Loucy (cell line): ENCODE data around the gene MRPL12.

Experiments
- H2AFZ ChIP-seq: fragments of 200-600 bp; sonication (generic); 2 replicates; pipeline ENCODE4 v1.6.0; 2016; ENCODE audit warnings: antibody characterized with exemption, mild to moderate bottlenecking, low read length, moderate library complexity
- H3F3A ChIP-seq: fragments of 200-600 bp; 2 replicates; pipeline ENCODE4 v1.6.0; 2016; ENCODE audit warnings: antibody characterized with exemption, low read depth, mild to moderate bottlenecking
- H3K27me3 ChIP-seq: fragments of 200-600 bp; sonication (generic); 2 replicates; pipeline ENCODE4 v1.6.1; 2014; ENCODE audit warnings: low read length, mild to moderate bottlenecking; ENCODE audit not compliant: insufficient read depth, poor library complexity, severe bottlenecking
- H3K36me3 ChIP-seq: fragments of 200-600 bp; sonication (generic); 2 replicates; pipeline ENCODE4 v1.6.1; 2016; ENCODE audit warnings: low read length; ENCODE audit not compliant: insufficient read depth
- H3K4me1 ChIP-seq: fragments of 200-600 bp; sonication (generic); 2 replicates; pipeline ENCODE4 v1.5.1; 2014; ENCODE audit warnings: low read length, mild to moderate bottlenecking; ENCODE audit not compliant: insufficient read depth, poor library complexity, severe bottlenecking
- H3K4me2 ChIP-seq: fragments of 200-600 bp; sonication (generic); 2 replicates; pipeline ENCODE4 v1.6.0; 2014; ENCODE audit warnings: antibody characterized with exemption, low read length, low read depth, mild to moderate bottlenecking; ENCODE audit not compliant: poor library complexity, severe bottlenecking
- H3K4me3 ChIP-seq: fragments of 200-600 bp; sonication (generic); 2 replicates; pipeline ENCODE4 v1.5.1; 2014; ENCODE audit warnings: low read length, mild to moderate bottlenecking, mixed read lengths; ENCODE audit not compliant: poor library complexity, severe bottlenecking
- H3K79me2 ChIP-seq: fragments of 200-600 bp; sonication (generic); 2 replicates; pipeline ENCODE4 v1.6.1; 2014; ENCODE audit warnings: low read length; ENCODE audit not compliant: insufficient read depth
- H3K9ac ChIP-seq: fragments of 200-600 bp; sonication (generic); 2 replicates; pipeline ENCODE4 v1.6.0; 2014; ENCODE audit warnings: mild to moderate bottlenecking, low read depth, low read length, moderate library complexity; ENCODE audit not compliant: poor library complexity, severe bottlenecking
- H3K9me2 ChIP-seq: fragments of 200-600 bp; sonication (generic); replicated peaks from 2 replicates; pipeline ENCODE4 v1.6.1; 2016; ENCODE audit warnings: low read depth, low read length, mixed read lengths
- H3K9me3 ChIP-seq: fragments of 200-600 bp; sonication (generic); 2 replicates; pipeline ENCODE4 v1.6.1; 2014; ENCODE audit warnings: mild to moderate bottlenecking, antibody characterized with exemption, low read length, low read depth; ENCODE audit not compliant: insufficient read depth
- H4K20me1 ChIP-seq: fragments of 200-600 bp; sonication (generic); 2 replicates; pipeline ENCODE4 v1.6.0; 2014; ENCODE audit warnings: antibody characterized with exemption, low read length, mild to moderate bottlenecking; ENCODE audit not compliant: insufficient read depth, poor library complexity, severe bottlenecking
- CTCF ChIP-seq: fragments of 200-600 bp; sonication (generic); conservative IDR thresholded peaks from 2 replicates; pipeline ENCODE4 v1.5.1; 2014; ENCODE audit warnings: mild to moderate bottlenecking, antibody characterized with exemption, low read length
- EZH2phosphoT487 ChIP-seq: fragments of 200-600 bp; IDR thresholded peaks from 2 replicates; pipeline ENCODE4 v1.6.1; 2018; ENCODE audit warnings: antibody characterized with exemption, mild to moderate bottlenecking, moderate library complexity, borderline replicate concordance

Gene MRPL12

GRCh38 chr17:81713004-81713555 is 9.9 kb downstream of the MRPL12 start:
- Histone ChIP-seq H3K36me3 (peaks cover 2% of the 10 kb centered on the region; the same call in 1 of the 2 replicates), H3K4me1 (peaks cover 25% of the 10 kb centered on the region)

GRCh38 chr17:81713556-81714411 is 10.6 kb downstream of the MRPL12 start:
- Histone ChIP-seq H2AFZ (no peak overlapping the region), H4K20me1 (peaks cover 6% of the 10 kb centered on the region), H3K36me3 (no peaks in the 10 kb centered on the region), H3K4me2 (peak overlapping the region; percentile 98), H3K9ac (peak overlapping the region; percentile 75), H3F3A (no peaks in the 10 kb centered on the region), H3K79me2 (peaks cover 34% of the 10 kb centered on the region), H3K4me1 (peaks cover 25% of the 10 kb centered on the region), H3K4me3 (peak overlapping the region; percentile 85), H3K27me3 (no peaks in the 10 kb centered on the region), H3K9me2 (no peaks in the 10 kb centered on the region), H3K9me3 (no peaks in the 10 kb centered on the region)
- TF ChIP-seq EZH2phosphoT487 (no peak), CTCF (no peak)

More at GRCh38 chr17:81713004-81713555, 9.9 kb downstream of the MRPL12 start:
- TF ChIP-seq EZH2phosphoT487: no peak
- no peak for TF ChIP-seq CTCF
- peak overlapping the region; percentile 85 for H3K4me3 ChIP-seq
- peaks cover 6% of the 10 kb centered on the region for H4K20me1 ChIP-seq
- H2AFZ ChIP-seq: no peak overlapping the region
- peaks cover 34% of the 10 kb centered on the region for H3K79me2 ChIP-seq
- H3K9me2 ChIP-seq: no peaks in the 10 kb centered on the region
- no peaks in the 10 kb centered on the region for H3K27me3 ChIP-seq
- H3K9ac ChIP-seq: peak overlapping the region; percentile 75
- no peaks in the 10 kb centered on the region for H3K9me3 ChIP-seq
- peak overlapping the region; percentile 98 for H3K4me2 ChIP-seq
- no peaks in the 10 kb centered on the region for H3F3A ChIP-seq

GRCh38 chr17:81714412-81715106 is 11.4 kb downstream of the MRPL12 start:
- H3K9me2 ChIP-seq: no peaks in the 10 kb centered on the region
- peak overlapping the region; percentile 75 for H3K9ac ChIP-seq
- H3K9me3 ChIP-seq: no peaks in the 10 kb centered on the region
- peaks cover 34% of the 10 kb centered on the region for H3K79me2 ChIP-seq
- H3K36me3 ChIP-seq: no peaks in the 10 kb centered on the region
- H2AFZ ChIP-seq: no peak overlapping the region
- TF ChIP-seq CTCF (no peak), EZH2phosphoT487 (no peak)
- H3K4me3 ChIP-seq: peak overlapping the region; percentile 85
- peaks cover 25% of the 10 kb centered on the region for H3K4me1 ChIP-seq
- peak overlapping the region; percentile 98 for H3K4me2 ChIP-seq
- peaks cover 6% of the 10 kb centered on the region for H4K20me1 ChIP-seq
- H3F3A ChIP-seq: no peaks in the 10 kb centered on the region
- H3K27me3 ChIP-seq: no peaks in the 10 kb centered on the region
